HG02970 (cell line): ENCODE measurements around the gene ZNF608.

Source experiments
- ATAC-seq: cut with Tn5 transposase; IDR thresholded peaks from one replicate; pipeline ENCODE4 v1.9.1; 2021; ENCODE audit warnings: mild to moderate bottlenecking, moderate library complexity, moderate number of reproducible peaks; ENCODE audit not compliant: unreplicated experiment, low FRiP score

ZNF608 gene

DNA sequence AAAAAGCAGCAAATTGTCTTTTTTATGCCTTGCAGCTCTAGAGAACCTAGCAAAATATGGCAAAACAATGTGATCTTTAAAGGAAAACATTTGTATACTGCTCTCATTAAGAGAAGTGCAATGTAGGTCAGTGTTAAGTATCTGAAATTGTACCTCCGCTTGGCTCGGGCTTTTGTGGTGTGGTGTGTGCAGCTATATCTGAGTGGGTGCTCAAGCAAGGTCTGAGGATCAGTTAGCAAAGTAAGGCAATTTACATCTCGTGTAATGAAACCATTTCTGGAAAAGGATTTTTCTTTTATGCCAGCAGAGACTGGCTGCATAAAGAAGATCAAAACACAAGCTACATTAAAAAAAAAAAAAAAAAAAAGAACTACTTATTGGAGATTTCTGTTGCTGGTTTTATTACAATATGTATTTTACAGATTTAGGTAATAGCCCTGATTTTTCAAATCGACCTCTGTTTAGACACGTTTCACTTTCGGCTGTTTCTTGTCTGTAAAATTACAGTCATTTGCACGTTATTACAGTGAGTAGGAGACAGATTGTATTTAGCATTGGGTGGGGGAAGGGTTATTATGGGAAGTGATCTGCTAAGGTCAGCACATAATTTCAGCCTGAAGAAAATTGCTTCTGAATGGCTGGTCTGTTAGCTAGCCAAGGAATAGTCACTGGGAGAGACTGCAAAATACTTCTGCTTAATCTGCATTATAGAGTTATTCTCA, 7.9 kb upstream of the ZNF608 start:
- ATAC-seq, result no peak

- no peak for ATAC-seq
Observed at GRCh38 chr5:124752854-124753720, 6.6 kb upstream of the ZNF608 start.

DNA sequence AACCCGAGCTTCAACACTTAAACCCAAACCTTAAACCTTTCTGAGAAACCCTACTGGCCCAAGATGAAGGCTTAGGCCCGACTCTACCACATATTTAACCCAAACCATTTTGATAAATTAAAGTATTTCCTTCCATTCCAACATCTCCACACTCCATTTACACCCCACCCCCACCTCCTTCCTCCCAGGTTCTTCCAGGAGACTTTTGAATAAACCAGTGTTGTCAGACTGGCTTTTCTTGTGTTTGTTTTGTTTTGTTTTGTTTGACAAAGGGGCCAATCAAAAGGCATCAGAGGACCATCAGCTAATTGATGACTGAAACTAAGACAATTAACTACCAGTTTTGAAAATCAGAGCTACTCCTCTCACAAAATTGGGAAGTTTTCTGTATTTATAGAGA, 4.6 kb upstream of the ZNF608 start:
- no peak for ATAC-seq

- peak; percentile 85 for ATAC-seq
Observed at GRCh38 chr5:124748687-124749594, 2.5 kb upstream of the ZNF608 start.

GRCh38 chr5:124747791-124748686, 1.6 kb upstream of the ZNF608 start:
- peak; percentile 54 for ATAC-seq

GRCh38 chr5:124746916-124747790, 714 bp upstream of the ZNF608 start:
- no peak for ATAC-seq

- ATAC-seq, result no peak
Observed at GRCh38 chr5:124745007-124745927, 1.2 kb downstream of the ZNF608 start.

DNA sequence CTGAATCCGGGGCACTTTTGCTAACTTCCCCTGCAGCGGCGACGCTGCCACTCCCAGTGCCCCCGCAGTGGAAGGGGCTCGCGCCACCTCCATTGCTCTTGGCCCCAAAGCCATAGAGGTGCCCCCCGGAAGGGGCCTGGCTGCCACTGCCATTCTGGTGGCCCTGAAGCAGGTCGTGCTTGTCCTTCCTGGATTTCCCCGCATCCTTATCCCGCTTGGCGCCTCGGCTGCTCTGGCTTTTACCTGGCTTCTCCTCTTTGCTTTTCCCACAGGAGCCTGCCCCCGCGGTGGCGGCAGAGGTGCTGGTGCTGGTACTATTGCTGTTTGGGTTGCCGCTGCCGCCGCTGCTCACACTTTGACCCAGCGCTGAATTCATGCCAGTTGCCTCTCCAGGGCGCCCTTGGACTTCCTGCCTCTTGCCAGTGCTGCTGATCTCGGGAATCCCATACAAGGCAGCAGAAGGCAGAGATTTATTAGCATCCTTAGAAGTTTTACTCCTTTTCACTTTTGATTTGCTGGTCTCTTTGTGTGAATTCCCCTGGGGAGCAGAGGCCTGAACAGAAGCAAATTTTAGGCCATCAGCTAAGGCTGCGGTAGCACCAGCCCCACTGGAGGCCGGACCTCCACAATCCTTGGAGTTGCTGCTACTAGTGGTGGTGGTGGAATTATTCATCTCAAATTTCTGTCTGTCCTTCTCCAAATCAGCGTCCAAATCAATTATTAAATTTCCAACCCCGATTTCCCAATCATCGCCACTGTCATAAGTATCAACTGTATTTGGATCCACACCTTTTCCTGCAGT, 2.1 kb downstream of the ZNF608 start:
- ATAC-seq, result no peak

DNA sequence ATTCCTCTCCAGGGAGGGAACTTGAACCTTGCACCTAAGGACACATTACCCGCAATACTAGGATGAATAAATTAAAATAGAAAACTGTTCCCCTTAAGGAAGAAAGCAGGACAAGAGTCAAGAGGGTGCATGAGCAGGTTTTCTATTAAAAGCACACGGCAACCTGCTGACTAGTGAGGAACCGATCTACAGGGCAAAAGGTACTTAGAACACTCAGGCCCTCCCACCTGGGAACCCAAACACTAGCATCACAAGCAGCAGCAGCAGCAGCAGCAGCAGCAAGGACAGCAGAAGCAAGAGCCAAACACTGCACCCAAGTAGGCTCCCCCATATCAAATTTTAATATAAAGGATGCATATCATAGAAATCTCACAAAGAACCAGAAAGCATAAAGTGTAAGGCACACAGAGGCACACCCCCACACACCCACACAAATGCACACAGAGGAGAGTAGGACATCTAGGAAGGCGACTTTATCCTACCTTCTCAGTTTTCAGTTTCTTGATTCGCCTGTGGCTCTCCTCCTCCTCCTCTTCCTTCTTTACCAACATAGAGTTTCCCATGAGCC, 2.8 kb downstream of the ZNF608 start:
- no peak for ATAC-seq

DNA sequence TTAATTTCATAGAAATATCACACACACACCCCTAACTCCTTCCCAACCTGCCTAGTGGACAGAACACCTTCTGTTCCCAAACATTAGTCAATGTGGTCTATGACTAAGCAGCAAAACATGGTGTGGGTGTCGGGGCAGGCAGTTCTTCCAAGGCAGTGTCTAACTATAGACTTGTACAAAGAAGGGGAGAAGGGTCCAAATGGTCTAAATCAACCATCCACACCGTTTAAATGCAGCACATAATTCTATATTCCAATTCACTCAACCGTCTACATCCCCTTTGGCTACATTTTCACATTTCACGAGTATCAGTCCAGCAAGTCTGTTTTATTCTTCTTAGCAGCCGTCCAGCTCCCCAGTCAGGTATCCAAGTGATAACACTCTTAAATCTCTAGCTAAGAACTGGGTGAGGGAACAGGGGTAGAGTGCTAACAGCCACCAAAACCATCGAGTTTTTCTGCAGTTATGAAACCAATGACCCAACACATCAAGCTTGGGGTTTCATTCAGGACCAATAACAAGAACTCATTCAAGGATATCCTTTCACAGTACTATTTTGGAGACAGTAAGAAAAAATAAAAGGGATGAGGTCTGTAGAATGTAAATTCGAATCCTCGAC, 3.3 kb downstream of the ZNF608 start:
- no peak for ATAC-seq

GRCh38 chr5:124742521-124742920, 3.9 kb downstream of the ZNF608 start:
- no peak for ATAC-seq

- ATAC-seq, result no peak
Observed at GRCh38 chr5:124741711-124742496, 4.5 kb downstream of the ZNF608 start.

GRCh38 chr5:124740991-124741583, 5.4 kb downstream of the ZNF608 start:
- ATAC-seq, result no peak

GRCh38 chr5:124740071-124740470, 6.4 kb downstream of the ZNF608 start:
- no peak for ATAC-seq

- ATAC-seq, result no peak
Observed at GRCh38 chr5:124739634-124740025, 6.8 kb downstream of the ZNF608 start.
